GM19372 (cell line): ENCODE measurements around the gene CNTNAP2.

ENCODE experiments used
- ATAC-seq: cut with Tn5 transposase; IDR thresholded peaks from one replicate; pipeline ENCODE4 v1.9.1; 2021; ENCODE audit warnings: mild to moderate bottlenecking, low read depth, moderate library complexity; ENCODE audit not compliant: unreplicated experiment

CNTNAP2 gene

DNA sequence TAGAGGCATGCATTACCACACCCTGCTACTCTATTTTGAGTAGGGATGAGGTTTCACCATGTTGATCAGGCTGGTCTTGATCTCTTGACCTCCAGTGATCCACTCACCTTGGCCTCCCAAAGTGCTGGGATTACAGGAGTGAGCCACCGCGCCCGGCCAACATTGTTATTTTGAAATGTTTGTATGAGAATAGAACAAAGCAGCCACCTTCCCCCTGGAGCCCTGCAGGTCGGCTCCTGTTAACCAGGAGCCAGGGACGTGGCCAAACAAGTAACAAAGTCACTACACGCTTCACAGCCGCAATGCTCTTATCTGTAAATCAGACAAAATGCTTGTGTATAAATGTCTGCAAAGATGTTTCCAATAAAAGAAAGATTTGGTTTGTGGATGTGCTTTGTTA, 295.4 kb downstream of the CNTNAP2 start:
- ATAC-seq = no peak

DNA sequence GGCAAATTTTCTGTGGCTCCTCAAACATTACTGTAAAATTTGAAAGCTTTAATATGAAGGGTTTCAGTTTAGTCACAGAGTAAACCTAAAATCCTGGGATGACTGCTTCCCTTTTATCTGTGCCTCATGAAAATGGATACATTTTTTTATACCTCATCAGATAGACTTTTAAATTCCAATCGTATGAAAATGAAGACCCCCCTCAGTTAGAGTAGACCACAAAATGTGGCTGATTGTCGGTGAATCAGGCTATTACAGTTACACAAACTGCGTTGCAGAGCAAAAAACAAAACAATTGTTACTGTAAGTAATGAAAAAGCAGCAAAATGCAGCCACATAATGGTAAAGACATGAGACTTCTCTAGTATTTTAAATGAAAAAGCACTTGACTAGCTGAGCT, 296.2 kb downstream of the CNTNAP2 start:
- no peak for ATAC-seq

DNA sequence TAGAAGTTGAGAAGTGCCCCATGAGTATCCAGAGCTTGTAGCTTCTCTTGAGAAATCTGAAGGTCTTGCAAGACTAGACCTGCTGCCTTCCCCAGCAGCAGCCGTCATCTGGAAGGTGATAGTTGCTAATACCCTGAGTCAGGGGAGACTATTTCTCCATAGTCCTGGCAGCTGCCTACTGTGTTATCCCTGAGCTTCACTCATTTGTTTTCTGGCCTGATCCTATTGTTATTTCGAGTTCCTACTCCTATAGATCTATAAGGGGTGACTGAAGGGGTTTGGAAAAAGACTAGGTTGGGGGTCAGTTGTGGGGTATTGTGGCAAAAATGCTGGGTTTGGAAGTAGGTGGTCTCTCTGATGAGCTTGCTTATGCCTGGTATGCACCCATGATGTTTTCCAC, 297.8 kb downstream of the CNTNAP2 start:
- ATAC-seq = no peak

DNA sequence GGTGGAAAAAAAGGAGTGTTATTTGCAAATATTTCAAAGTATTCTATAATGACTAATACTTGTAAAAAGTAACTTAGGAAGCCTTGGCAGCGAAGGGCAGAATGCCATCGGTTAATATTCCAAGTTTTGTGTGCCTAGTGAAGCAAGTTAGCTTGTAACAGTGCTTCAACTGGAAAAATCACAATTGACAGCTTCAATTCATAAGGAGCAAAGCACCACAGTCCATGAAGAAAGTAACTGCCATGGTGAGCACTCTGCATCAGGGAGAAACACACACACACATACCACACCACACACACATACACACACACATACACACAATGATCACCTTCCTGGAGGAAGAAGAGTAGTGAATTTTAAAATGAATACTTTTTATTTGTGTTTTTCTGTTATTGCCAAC, 298.3 kb downstream of the CNTNAP2 start:
- no peak for ATAC-seq

DNA sequence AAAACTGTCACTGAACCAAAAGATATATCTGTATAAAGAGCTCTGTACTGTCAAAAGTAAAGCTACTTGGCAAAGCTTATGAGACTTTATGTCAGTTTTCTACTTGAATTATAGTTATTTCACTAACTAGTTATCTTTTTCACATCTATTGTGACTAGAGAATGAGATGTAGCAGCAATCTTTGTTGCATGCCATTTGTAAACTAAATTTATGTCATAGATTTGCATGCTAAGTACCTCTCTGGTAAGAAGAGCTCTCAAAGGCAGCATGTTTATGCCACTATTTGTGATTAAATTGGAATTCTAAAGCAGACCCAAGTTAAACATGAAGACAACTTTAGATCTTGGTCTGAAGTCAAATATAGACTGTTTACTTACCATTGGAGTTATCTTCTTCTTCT, 300.6 kb downstream of the CNTNAP2 start:
- ATAC-seq = no peak

DNA sequence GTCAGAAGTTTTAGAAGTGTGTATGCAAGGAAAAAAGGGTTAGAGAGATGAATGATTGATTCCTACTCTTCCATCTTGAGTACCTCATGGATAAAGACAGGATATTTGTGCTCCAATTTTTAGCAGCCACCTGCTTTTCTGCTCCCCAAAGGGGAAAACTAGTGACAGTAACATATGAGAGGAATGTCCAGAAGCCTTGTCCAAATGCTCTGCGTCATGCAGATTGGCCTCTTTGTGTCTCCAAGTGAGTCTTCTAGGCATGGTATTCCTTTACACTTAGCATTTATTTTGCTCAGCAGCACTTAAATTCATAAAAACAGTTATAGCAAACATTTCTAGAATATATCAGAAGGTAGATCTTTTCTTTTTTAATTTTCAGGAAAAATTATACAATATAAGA, 306.8 kb downstream of the CNTNAP2 start:
- ATAC-seq = no peak

DNA sequence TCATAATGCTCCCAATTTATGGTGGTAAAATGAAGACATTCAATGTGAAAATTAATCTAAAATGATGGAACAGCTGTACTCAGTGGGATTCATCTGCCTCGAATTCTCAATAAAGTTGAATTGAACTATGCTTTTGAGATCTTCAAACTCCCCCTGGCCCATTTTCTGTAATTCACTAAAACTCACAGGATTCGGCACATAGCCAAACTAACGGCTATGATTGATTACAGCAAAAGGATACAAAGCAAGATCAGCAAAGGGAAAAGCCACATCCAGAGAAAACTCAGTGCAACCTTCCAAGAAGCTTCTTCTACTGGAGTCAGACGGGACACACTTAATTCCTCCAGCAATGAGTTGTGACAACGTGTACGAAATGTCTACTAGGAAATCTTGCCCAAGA, 307.5 kb downstream of the CNTNAP2 start:
- no peak for ATAC-seq

DNA sequence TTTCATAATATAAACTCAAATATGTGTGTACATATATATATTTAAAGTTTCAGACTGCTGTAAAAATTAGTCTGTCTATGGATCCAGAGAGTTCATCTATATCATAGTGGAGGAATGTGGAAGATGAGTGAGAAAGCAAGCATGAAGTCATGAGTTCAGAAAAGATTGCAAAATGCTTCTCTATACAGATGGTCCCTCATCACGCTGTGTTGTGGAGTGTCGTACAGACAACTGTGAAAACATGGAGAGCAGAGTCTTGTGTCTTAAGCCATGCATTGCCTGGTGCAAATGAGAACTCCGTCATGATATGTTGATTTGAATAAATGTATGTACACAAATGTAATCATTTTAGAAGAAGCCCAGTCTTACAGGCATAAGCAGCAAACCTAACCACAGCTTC, 316.9 kb downstream of the CNTNAP2 start:
- ATAC-seq = no peak

DNA sequence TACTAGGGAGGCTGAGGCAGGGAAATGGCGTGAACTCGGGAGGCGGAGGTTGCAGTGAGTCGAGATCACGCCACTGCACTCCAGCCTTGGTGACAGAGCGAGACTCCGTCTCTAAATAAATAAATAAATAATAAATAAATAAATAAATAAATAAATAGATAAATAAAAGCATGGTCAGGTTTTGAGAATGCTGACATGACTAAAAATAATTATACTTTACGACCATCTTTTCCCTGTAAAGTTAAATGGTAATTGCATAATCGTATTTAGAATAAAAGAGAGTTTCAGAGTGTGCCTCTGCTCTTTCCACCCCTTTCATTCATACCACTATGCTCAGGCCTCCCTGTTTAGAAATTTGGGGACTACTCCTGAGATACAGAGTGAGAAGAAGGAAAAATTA, 326.5 kb downstream of the CNTNAP2 start:
- ATAC-seq = no peak

DNA sequence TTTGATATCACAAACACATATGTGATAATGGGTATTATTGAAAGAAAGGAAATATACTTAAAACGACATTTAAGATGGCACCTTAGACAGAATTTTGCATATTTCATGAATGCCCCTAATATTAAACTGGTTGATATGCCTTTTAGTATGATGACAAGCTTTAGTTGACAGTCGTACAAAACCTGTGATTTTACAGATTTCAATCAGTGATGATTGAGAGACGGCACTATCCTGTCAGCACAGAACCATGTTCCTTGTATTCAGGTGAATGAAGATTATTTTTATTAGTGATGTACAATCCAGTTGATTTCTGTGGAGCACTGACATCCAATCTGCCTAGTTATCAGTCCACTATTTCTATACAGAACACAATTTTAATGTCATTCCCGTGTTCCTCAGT, 333.0 kb downstream of the CNTNAP2 start:
- ATAC-seq = no peak

DNA sequence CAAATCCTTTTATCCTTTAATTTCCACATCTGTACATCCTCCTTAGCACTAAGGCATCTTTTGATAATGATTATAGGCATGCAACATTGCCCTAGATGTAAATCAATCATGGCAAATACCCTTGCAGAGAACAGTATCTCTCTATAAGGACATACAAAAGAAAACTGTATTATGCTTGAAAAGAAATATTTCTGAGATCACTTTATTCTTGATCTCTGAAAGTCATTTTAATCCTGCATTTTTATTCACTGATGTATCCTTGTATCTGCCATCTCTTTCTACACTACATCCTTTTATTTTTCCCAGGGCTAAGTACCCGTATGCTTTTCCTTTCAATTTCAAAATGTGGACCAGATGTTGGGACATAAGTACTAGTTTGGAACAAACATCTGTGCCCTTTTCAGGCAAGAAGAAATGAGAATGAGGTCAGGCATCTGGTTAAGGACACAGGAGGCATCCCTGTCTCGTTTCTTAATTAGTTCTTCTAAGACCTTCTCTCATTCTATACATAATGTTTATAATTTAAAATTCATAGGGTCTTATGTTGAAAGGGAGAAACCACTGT, 338.6 kb downstream of the CNTNAP2 start:
- ATAC-seq = no peak

DNA sequence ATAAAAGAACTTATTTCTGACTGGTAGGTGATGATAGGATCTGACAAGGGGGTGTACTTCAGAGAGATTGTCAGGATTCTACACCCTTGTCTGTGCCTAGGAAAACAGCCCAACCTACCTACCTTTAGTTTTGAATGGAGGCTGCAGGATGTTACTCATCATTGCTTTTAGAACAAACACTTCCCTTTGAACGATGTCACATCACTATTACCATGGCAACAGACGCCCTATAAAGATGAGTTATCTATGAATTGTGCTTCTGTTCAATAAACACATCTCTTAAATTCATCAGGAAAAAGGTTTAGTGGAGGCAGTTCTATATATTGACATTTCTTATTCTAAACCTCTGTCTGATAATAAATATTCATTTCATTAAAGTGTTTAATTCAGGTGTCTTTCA, 362.4 kb downstream of the CNTNAP2 start:
- no peak for ATAC-seq

DNA sequence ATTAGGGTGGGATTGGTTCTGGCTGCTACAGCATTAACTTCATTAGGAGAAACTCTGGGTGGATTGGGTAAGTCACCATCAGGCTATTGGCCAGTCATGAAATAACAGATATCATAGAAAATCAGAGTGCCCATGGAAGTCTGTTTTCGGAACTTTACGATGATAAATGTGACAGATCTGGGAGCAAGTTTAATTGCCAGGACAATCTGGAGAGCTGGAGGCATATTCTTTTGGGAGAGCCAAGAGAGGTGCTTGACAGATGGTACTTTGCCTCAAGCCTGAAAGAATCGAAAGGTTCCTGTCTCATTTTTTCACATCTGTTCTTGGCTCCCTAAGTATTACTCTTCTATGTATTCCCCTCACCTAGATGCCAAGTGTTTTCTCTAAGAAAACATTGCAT, 369.9 kb downstream of the CNTNAP2 start:
- no peak for ATAC-seq

DNA sequence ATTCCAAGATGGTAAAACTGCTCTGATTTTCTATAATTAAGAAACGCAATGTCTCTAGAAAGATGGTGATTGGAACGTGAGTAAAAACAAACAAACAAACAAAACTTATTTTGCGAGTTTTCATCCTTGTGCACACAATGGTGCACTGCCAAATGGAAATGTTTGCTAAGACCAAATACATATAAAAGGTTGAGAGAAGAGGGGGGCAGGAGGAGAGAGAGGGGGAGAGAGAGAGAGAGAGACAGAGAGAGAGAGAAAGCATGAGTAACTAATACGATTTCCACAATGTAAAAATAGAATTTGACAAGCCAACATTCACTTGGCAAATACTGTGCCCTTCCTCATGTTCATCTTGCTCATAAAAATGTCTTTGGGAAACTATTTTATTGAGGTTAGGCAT, 375.4 kb downstream of the CNTNAP2 start:
- no peak for ATAC-seq

DNA sequence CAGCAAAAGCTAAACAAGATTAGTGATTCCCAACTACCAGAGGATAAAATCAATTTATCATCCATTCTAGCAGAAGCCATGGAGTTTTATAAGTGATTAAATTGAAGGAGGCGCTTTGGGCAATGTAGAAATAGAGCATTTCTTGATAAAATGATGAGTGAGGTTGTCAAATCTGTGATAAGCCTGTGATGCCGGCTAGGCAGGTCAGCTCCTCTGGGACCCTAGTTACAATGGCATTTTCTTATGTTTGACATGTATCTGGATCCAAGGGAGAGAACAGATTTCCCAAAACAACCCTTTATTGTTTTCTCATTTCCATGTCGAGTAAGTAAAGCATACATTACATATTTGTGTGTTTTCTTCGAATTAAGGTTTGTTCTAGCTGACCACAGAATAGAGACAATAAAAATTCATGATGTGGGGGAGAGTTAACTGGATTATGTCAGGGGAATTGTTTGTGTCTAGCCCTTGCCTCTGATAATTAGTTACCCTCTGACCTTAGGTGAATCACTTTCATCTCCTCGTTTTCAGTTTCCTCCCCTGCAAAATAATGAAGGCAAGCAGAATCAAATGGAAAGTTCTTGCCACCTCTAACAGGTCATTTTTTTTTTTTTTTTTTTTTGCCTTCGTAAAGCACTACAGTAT, 378.5 kb downstream of the CNTNAP2 start:
- no peak for ATAC-seq

DNA sequence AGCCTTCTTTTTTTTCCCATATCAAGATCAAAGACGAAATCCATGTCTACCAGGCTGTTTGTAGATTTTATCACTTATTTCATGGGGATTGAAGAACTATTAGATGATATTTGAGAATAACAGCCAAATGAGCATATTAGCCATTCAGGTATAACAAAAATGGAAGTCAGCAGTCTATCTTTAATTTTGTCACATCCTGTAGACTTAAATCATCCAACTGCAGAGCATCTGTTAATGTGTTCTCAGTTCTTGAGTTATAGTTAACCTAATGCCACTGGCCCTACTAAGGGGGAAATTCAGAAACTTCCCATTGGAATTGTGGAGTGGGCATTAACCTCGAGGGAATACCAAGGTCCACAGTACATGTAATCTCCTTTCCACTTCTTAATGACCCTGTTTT, 380.1 kb downstream of the CNTNAP2 start:
- ATAC-seq = no peak

DNA sequence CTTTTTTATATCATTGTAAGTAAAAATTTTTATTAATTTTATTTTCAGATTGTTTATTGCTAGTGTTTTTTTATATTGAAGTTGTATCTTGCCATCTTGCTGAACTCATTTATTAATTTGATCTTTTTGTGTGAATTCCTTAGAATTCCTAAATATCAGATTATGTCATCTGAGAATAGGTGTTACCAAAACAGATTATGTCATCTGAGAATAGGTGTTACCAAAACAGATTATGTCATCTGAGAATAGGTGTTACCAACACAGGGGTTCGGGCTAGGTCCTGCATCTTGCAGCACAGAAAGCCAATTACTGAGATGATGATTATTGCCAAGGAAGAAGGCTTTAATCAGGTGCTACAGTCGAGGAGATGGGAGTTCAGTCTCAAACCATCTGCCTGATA, 383.4 kb downstream of the CNTNAP2 start:
- no peak for ATAC-seq

DNA sequence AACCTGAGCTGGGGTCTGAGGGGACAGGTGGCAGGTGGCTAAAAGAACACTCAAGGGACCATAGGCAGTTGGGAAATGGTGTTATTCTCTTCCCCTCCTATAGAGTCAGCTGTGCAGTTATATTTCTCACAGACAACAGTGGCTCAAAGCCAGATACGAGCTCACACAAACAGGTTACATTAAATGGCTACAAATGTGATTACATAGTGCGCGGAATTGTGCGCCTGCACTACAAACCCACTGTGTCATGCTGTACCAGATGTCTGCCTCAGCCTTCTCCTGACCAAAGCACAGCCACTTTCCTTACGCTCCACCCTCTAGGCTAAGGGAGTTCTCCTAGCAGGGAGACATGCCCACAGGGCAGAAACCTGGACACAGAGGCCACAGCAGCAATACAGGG, 387.2 kb downstream of the CNTNAP2 start:
- no peak for ATAC-seq

DNA sequence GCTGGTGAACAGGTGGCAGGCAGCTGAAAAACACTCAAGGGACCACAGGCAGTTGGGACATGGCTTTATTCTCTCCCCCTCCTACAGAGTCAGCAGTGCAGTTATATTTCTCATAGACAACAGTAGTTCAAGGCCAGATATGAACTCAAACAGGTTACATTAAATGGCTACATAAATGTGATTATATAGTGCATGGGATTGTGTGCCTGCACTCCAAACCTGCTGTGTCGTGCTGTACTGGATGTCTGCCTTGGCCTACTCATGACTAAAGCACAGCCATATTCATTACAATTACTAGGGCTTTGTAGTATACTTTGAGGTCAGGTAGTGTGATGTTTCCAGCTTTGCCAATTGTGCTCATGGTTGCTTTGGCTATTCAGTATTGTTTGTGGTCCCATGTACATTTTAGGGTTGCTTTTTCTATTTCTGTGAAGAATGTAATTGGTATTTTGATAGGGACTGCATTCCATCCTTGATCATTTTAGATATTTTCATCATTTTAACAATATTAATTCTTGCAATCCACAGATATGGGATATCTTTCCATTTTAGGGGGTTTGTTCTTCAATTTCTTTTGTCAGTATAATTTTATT, 393.6 kb downstream of the CNTNAP2 start:
- ATAC-seq = no peak

DNA sequence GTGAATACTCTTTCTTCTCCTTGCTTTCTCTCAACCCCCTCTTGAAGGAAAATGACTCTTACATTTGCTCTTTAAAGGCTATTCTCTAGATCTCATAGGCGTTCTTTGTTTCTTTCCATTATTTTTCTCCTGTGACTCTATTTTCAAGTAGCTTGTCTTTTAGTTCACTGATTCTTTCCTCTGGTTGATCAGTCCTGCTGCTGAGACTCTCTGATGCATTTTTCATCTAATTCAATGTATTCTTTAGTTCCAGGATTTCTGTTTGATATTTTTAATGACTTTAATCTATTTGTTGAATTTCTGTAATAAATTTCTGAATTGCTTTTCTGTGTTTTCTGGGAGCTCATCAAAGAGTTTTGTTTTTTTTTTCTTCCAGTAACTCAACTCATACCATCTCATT, 397.7 kb downstream of the CNTNAP2 start:
- ATAC-seq = no peak

DNA sequence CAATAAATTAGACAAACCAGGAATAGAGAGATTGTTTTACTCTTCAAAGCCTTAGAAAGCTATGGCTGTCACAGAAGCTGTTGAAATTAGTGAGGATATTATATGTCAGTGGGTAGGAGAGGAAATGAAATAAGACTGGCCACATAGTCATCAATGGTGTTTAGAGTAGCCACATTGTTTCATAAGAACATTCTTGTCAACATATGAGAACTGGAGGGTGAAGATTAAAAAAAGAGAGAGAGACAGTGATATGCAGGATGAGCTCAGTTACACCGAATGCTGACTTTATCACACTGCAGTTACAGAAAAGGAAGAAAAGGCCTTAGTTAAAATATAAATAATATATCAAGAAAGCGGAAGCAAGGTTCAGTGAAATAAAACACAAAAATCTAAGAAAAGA, 412.0 kb downstream of the CNTNAP2 start:
- ATAC-seq = no peak

DNA sequence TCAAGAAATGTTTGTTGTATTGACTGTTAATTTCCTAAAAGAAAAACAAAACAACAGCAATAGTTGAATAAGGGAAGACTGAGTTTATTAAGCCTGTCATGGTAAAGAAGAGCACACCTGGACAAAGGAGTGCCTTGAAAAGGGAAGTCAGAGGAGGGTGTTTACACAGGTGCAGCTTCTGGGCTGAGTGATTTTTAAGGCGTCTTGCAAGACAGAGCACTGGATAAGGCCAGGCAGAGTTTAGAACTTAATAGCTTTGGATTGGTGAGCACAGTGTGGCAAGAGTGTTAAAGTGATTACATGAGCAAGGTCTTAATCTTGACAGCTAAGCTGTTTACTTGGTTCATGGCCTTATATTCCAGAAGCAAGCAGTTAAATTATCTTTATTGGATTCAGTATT, 423.2 kb downstream of the CNTNAP2 start:
- ATAC-seq = no peak
